Activated CD8-positive, alpha-beta memory T cell treated with anti-CD3 and anti-CD28 coated beads for 24 hours (primary cell): ENCODE results near the gene SLC25A10.

Source experiments
- DNase-seq: peaks from one replicate; pipeline ENCODE4 v3.0.0-alpha.2; 2020

SLC25A10 gene

DNA sequence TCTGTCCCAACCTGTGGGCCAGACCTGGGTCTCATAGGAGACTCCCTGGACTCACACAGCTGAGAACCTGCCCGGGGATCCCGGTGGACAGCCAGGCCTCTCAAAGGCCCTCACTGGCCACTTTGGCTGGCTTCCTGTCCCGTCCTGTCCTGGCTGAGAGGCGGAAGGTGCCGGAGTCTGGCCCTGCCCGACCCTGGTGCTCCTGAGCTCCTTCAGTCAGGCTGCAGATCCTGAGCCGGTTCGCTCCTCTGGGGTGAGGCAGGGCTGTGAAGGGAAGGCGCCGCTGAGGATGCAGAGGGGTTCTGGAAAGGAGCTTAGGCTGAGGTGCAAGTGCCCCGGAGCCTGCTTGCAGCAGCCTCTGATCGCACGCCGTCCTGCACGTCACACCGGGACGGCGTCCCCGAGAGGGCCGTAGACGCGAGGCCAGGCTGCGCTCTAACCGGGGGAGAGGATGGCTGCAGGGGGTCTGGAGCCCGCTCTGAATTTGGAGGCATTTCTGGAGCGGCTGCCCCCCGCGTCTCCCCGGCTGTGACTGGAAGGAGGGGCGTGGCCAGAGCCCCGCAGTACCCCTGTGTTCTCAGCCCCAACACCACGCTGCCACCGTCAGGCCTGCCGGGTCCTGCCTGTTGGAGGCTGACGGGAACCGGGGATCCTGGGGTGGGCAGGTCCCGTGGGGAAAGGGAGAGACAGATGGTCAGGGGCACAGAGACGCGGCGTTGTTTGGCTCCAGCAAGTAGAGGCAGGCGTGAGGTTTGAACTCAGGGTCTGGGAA lies 24.1 kb upstream of the SLC25A10 start:
- DNase-seq: no peak

DNA sequence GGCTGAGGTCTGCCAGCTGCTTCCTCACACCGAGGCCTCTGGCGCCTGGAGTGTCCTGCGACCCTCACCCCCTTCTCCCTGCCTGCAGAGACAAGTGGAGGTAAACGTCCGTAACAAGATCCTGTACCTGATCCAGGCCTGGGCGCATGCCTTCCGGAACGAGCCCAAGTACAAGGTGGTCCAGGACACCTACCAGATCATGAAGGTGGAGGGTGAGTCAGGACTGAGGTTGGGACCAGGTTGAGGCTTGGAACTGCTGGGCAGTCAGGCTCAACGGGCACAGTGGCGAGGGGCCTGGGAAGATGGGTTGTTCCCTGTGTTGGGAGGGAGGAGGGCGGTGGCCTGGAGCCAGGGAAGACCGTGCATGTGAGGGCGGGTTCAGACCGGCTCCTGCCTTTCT lies 23.5 kb upstream of the SLC25A10 start:
- no peak for DNase-seq

DNA sequence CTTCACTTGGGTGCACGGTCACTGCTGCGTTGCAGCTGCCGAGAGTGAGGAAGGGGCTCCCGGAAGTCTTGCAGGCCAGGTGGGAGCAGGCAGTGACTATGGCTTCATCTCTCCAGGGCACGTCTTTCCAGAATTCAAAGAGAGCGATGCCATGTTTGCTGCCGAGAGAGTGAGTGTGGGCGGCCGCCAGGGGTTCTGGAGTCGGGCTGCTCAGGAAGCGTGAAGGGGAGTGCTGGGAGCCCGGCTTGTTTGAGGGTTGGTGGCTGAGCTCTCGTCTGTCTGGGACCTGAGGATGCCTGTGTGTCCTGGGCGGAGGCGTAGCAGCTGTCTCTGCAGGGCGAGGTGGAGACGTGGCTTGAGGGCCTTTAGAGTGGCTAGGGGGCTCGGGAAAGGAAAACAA lies 22.0 kb upstream of the SLC25A10 start:
- no peak for DNase-seq

DNA sequence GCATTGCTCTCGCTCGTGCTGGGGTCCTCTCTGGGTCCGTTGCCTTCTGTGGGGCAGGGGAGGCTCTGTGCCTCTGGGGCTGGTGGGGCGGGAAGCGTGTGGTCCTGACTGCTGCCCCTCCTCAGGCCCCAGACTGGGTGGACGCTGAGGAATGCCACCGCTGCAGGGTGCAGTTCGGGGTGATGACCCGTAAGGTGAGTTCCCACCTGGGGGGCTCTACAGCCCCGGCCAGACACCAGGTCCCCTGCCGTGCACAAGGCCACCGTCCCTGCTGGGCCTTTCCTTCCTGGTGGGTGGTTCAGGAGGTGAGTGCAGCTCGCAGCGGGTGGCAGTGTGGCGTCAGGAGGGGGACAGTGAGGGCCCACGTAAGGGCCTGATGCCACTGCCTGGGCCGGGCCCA lies 21.5 kb upstream of the SLC25A10 start:
- DNase-seq: no peak

DNA sequence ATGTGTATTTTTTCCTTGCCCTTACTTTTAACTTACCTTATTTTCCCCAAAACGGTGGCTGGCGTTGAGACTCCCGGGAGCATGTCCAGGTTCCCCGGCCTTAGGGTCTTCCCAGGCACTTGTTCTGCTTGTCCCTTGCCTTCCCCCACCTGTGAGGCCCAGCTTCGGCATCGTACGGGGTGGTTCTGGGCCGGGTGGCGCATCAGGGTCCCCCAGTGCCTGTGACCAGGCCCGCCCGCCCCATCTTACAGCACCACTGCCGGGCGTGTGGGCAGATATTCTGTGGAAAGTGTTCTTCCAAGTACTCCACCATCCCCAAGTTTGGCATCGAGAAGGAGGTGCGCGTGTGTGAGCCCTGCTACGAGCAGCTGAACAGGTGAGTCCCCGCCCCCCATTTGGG lies 20.9 kb upstream of the SLC25A10 start:
- DNase-seq: no peak

DNA sequence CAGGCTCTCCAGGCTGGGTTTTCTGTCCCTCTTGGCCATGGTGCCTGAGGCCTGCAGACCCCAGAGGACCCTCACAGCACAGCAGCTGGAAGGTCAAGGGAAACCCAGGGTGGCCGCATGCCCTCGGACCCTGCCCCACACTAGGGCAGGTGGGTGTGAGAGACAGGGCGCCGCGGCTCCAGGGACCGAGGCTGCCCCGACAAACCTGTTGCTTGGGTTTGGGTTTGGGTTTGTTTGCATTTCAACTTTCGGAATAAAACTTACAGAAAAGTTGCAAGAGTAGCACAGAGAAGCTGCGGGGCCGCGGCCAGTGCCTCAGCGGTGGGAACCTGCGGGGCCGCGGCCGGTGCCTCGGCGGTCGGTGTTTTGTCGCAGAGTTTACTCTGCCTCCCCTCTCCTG lies 20.5 kb upstream of the SLC25A10 start:
- no peak for DNase-seq

DNA sequence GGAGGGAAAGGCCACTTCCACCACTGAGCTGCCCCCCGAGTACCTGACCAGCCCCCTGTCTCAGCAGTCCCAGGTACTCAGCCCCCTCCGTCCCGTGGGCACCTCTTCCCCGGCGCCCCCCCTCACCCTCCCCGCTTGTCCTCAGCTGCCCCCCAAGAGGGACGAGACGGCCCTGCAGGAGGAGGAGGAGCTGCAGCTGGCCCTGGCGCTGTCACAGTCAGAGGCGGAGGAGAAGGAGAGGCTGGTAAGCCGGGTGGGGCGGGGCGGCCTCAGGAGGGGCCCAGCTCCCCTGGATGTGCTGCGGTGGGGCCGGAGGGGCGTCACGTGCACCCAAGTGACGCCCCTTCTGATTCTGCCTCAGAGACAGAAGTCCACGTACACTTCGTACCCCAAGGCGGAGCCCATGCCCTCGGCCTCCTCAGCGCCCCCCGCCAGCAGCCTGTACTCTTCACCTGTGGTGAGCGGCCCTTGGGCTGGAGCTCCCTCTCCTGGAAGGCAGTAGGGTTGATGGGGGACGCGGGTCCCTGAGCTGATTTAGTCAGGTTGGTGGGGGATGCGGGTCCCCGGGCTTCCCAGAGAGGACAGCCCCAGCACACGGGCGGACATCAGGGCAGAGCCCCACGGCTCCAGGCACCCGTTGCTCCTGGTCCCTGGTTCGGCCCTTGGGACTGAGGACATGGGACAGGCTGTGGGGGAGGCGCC lies 18.4 kb upstream of the SLC25A10 start:
- no peak for DNase-seq

DNA sequence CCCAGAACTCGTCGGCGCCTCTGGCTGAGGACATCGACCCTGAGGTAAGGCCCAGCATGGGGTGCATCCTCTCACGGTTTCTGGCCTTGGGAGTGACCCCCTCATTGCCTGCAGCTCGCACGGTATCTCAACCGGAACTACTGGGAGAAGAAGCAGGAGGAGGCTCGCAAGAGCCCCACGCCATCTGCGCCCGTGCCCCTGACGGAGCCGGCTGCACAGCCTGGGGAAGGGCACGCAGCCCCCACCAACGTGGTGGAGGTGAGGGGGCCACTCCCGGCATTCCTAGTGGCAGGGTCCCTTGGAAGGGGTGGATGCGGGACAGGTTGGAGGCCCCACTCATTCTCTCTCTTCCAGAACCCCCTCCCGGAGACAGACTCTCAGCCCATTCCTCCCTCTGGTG lies 17.3 kb upstream of the SLC25A10 start:
- DNase-seq: no peak

DNA sequence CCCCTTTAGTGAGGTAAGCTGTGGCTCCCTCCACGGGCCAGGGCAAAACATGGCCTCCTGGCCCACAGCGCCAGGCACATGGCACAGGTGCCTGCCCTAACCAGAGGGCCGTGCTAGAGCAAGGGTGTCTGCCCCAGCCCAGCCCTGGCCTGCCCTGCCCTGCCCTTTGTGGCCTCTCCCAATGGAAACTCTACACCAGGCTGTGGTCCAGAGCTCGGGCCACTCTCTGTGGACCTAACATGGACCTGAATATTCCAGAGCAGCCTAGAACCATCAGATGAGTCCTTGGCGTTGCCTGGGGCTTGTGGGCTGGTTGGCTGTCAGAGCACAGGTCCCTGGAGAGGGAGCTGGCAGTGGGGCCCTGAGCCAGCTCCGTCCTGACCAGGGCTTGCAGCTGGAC lies 16.9 kb upstream of the SLC25A10 start:
- DNase-seq: no peak

DNA sequence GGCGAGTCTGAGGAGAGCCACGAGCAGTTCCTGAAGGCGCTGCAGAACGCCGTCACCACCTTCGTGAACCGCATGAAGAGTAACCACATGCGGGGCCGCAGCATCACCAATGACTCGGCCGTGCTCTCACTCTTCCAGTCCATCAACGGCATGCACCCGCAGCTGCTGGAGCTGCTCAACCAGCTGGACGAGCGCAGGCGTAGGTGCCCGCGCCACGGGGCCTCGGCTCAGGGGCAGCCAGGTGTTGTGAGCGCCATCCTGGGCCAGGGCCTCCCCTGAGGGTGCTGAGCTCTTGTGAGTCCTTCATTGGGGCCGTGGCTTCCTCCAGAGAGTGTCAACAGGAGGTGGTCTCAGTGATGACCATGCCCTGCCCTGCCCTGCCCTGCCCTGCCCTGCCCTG lies 16.3 kb upstream of the SLC25A10 start:
- DNase-seq: no peak

DNA sequence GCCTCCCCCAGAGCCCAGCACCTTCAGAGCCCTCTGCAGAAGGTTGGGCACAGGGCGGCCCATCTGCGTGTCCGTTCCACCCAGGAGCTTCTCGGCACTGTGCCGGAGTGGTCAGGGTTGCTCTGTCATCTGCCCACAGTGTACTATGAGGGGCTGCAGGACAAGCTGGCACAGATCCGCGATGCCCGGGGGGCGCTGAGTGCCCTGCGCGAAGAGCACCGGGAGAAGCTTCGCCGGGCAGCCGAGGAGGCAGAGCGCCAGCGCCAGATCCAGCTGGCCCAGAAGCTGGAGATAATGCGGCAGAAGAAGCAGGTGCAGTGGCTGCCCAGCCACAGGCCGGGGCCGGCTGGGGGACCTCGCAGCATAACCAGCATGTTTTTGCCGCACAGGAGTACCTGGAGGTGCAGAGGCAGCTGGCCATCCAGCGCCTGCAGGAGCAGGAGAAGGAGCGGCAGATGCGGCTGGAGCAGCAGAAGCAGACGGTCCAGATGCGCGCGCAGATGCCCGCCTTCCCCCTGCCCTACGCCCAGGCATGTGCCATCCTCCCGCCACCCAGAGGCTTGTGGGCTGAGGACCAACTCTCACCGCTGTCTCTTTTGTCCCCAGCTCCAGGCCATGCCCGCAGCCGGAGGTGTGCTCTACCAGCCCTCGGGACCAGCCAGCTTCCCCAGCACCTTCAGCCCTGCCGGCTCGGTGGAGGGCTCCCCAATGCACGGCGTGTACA lies 15.7 kb upstream of the SLC25A10 start:
- DNase-seq: no peak

DNA sequence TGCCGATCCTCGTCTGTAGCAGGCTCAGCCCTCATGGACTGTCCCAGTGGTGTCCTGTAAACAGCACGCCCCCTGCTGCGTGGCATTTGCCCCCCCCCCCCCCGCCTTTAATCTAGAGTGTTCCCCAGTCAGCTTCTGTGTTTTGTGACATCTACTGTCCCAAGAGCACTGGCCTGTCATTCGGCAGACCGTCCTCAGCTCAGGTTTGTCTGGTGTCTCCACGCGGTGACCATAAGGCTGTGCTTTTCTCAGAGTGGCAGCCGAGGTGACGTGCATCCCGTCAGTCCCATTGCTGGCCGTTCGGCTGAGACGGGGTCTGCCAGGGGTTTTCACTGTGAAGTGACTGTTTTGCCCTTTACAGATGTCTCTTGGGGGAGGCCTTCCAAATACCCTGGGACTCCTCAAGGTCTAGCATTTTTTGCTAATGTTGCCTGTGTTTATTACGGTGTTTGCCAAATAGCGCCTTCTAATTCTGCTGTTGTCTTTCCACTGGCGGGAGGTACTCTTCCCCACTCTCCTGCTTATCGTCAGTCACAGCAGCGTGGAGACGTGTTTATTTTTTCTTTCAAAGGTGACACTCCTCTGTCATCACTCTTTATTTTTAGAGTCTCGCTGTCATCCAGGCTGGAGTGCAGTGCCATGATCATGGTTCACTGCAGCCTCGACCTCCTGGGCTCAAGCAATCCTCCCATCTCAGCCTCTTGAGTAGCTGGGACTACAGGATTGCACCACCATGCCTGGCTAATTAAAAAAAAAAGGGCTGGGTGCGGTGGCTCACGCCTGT lies 14.6 kb upstream of the SLC25A10 start:
- DNase-seq: no peak

DNA sequence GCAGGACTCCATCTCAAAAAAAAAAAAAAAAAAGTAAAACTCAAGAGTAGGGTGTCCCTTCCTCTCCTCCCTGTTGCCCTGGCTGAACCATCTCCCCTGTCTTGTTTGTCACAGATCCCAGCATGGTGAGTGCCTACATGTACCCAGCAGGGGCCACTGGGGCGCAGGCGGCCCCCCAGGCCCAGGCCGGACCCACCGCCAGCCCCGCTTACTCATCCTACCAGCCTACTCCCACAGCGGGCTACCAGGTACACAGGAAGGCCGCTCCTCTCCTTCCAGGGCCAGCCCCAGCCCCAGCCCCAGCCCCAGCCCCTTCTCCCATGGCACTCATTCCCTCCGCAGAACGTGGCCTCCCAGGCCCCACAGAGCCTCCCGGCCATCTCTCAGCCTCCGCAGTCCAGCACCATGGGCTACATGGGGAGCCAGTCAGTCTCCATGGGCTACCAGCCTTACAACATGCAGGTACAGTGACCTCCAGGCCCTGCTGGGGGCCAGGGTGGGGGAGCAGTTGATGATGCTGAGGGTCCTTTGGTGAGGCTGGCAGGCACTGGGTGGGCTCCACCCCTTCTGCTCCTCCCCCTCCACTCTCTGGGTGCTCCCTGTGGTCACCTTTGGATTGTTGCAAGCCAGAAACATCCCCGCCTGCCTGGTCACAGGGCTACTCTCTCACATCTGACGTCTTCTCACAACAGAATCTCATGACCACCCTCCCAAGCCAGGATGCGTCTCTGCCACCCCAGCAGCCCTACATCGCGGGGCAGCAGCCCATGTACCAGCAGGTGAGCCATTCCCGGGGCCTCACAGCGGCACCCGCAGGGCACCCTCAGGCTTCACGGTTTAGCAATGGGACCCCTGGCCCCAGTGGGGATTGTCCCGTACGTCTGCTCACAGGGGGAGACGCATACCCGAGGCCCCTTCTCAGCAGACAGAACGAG lies 11.5 kb upstream of the SLC25A10 start:
- no peak for DNase-seq

DNA sequence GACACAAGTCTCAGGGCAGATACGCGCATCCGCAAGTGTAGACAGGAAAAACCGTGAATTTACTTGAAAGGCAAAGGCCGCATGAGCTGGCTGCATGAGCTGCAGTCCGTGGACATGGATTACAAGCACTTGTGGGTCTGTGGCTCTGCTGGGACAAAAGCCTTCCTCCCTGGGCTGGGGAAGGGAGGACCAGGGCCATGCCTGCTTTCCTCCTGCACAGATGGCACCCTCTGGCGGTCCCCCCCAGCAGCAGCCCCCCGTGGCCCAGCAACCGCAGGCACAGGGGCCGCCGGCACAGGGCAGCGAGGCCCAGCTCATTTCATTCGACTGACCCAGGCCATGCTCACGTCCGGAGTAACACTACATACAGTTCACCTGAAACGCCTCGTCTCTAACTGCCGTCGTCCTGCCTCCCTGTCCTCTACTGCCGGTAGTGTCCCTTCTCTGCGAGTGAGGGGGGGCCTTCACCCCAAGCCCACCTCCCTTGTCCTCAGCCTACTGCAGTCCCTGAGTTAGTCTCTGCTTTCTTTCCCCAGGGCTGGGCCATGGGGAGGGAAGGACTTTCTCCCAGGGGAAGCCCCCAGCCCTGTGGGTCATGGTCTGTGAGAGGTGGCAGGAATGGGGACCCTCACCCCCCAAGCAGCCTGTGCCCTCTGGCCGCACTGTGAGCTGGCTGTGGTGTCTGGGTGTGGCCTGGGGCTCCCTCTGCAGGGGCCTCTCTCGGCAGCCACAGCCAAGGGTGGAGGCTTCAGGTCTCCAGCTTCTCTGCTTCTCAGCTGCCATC lies 10.6 kb upstream of the SLC25A10 start:
- DNase-seq: no peak

DNA sequence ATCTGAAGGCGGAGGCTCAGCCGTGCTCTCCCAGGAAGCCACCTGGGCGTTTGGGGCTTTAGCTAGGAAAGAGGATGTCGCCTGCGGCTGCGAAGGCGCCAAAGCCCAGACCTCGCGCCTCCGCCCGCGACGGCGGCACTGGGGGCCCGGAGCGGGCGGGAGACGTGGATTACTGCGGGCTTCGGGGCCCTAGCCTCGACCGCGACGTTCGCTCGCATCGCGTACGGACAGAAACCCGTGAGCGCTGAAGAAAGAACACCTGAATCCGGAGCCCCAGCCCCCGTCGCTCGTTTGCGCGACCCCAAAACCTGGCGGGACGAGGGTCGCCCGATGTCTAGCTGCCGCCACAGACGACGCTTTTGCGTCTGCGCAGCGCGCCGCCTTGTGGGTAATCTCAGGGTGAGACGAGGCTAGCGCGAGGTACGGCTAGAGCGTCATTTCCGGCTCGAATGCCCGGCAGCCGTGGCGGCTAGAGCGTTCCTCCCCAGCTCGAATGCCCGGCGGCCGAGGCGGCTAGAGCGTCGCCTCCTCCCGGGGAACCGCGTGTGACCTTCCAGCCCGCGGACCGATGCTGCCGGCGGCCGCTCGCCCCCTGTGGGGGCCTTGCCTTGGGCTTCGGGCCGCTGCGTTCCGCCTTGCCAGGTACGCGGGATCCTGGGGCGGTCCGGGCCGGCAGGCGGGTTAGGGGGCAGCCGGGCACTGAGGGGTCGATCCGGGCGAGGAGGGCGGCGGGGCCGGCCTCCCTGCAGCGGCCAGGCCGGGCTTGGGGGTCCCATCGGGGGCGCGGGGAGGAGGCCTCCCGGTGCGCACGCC lies 8.9 kb upstream of the SLC25A10 start, which contains the start of gene MRPL12:
Gene MRPL12 (plus strand): TSS at position 434 of the 813 bp plus-strand sequence. CDS start 135 bp downstream, at position 569.
- peak; percentile 94 for DNase-seq

DNA sequence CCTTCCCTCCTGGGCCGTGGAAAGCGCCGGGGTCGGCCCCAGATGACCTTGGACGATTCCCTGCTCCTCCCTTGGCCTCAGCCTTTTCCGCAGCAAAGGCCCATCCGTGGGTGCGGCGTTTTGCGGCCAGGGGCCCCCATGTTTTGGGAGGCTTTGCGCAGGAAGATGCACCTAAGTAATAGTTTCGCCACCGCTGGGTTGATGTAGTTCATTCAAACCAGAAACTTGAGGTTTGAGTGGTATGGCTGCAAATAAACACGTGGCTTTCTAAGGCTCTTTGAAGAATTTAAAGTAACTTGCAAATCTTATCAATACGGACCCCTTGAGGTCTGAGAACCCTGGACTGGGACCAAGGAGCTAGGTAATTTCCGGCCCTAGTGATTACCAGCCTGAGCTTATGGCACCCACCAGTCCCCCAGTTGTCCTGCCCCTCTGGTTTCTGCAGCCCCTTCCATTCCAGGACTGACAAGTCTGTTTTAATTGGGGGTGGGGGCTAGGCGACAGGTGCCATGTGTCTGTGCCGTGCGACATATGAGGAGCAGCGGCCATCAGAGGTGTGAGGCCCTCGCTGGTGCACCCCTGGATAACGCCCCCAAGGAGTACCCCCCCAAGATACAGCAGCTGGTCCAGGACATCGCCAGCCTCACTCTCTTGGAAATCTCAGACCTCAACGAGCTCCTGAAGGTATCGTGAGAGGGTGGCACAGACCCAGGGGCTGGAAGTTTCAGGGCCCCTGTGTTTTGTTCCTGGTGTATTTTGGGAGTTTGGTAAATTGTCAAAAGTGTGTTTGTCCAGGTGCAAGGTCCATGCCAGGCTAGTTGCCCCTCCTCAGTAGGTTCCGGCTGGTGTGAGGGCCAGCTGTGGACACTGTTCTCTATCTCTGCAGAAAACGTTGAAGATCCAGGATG lies 8.1 kb upstream of the SLC25A10 start:
- no peak for DNase-seq

DNA sequence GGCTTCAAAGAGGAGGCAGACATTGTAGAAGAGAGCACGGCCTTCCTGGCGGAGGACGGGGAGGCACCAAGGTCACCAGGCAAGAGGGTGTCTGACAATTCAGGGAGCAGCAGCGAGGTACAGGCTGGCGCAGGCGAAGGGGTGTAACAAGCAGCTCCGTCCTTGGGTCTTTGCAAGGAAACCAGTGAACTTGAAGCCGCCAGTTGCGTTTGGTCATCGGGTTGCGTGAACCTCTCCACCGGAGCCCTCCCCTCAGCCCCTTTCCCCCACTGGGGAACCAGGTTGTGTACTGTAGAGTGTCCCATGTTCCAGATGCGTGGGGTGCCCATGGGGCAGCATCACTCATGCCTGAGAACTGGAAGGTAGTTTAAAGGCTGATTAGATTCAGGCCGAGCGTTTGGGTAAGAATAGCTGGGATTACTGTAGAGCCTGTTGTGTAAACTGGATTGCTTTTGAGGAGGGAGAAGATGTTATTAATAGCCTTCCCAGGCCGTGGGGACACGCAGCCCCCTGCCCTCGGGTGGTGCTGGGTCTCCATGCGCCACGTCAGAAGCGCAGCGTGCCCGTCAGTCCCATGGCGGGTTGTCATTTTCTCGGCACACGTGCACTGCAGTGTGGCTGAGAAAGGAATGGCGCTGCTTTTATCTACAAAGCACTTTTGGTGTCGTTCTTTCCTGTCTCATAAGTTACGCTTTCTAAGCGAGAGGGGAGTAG lies 6.4 kb upstream of the SLC25A10 start:
- no peak for DNase-seq

DNA sequence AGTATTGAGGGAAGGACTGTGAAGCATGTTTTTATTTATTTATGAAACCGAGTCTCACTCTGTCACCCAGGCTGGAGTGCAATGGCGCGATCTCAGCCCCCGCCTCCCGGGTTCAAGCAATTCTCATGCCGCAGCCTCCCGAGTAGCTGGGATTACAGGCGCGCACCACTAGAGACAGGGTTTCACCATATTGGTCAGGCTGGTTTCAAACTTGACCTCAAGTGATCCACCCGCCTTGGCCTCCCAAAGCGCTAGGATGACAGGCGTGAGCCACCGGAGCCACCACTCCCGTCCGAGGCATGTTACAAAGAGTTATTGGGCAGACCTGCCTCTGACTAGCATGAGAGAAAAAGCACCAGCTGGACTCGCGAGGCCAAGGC lies 5.9 kb upstream of the SLC25A10 start:
- no peak for DNase-seq
